Panc1 (cell line): ENCODE measurements around the gene SPAM1.

ENCODE experiments used
- SIN3A ChIP-seq: IDR thresholded peaks from 2 replicates; pipeline ENCODE4 v1.6.1; 2012; ENCODE audit warnings: low read depth, mild to moderate bottlenecking, low read length, moderate library complexity, borderline replicate concordance; ENCODE audit not compliant: insufficient read depth
- TF ChIP-seq, protein P1 (sequence below): fragments of 450-650 bp; IDR thresholded peaks from 2 replicates; pipeline ENCODE4 v1.5.1; 2017; ENCODE audit warnings: mild to moderate bottlenecking

DNA sequence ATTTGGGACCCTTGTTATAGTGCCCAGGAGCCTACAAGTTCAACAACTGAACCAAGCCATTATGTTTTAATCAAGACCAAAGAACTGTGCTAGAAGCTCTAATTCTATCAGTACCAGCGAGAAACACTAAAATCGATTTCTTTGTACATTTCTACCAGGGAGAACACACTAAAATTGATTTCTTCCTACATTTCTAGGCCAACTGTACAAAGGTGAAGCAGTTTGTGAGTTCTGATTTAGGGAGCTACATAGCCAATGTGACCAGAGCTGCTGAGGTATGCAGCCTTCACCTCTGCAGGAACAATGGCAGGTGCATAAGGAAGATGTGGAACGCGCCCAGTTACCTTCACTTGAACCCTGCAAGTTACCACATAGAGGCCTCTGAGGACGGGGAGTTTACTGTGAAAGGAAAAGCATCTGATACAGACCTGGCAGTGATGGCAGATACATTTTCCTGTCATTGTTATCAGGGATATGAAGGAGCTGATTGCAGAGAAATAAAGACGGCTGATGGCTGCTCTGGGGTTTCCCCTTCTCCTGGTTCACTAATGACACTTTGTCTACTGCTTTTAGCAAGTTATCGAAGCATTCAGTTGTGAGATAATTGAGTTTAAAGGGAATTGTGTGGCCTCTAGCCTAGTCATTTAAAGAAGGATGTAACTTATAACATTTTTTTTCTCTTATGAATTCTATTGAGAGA, 48.3 kb upstream of the SPAM1 start:
- TF ChIP-seq SIN3A: no peak
- TF ChIP-seq, protein P1, sequence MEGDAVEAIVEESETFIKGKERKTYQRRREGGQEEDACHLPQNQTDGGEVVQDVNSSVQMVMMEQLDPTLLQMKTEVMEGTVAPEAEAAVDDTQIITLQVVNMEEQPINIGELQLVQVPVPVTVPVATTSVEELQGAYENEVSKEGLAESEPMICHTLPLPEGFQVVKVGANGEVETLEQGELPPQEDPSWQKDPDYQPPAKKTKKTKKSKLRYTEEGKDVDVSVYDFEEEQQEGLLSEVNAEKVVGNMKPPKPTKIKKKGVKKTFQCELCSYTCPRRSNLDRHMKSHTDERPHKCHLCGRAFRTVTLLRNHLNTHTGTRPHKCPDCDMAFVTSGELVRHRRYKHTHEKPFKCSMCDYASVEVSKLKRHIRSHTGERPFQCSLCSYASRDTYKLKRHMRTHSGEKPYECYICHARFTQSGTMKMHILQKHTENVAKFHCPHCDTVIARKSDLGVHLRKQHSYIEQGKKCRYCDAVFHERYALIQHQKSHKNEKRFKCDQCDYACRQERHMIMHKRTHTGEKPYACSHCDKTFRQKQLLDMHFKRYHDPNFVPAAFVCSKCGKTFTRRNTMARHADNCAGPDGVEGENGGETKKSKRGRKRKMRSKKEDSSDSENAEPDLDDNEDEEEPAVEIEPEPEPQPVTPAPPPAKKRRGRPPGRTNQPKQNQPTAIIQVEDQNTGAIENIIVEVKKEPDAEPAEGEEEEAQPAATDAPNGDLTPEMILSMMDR: no peak
